ENCODE measurements around the gene STX8. TPM values are rescaled to one million over a fixed set of nuclear protein-coding genes. Genes with fewer than 3 reads are reported as not detected.

Gene STX8
- polyA plus RNA-seq, 1 experiment: 103 TPM

- H3K27ac ChIP-seq (ENCODE audit: low read depth, low read length): no peak overlapping the region
- no peak for TF ChIP-seq CTCF (IDR thresholded peaks at IDR 0.05; ENCODE audit: low read depth, low read length)
- no peak overlapping the region for H3K4me3 ChIP-seq (ENCODE audit: low read depth, low read length)
- no peak for DNase-seq (ENCODE audit: low read depth, low spot score)
- ChIA-PET POLR2A (no interaction called here), CTCF (no interaction called here)
- no peaks in the 10 kb centered on the region for H3K27me3 ChIP-seq (ENCODE audit: control insufficient read depth, insufficient read depth, low read length)
- H3K9me3 ChIP-seq (ENCODE audit: control insufficient read depth, insufficient read depth, low read length): peaks cover 2% of the 10 kb centered on the region; the same call in 1 of the 2 replicates
These were observed 353.8 kb downstream of the STX8 start for GRCh38 chr17:9221922-9222180.

- H3K4me3 ChIP-seq (ENCODE audit: low read depth, low read length): no peak overlapping the region
- H3K27ac ChIP-seq (ENCODE audit: low read depth, low read length): no peak overlapping the region
- no peak for DNase-seq (ENCODE audit: low read depth, low spot score)
- H3K27me3 ChIP-seq (ENCODE audit: control insufficient read depth, insufficient read depth, low read length): no peaks in the 10 kb centered on the region
- no peak for TF ChIP-seq CTCF (IDR thresholded peaks at IDR 0.05; ENCODE audit: low read depth, low read length)
- peaks cover 7% of the 10 kb centered on the region for H3K9me3 ChIP-seq (ENCODE audit: control insufficient read depth, insufficient read depth, low read length)
- ChIA-PET CTCF (no interaction called here), POLR2A (no interaction called here)
These were observed 354.3 kb downstream of the STX8 start for GRCh38 chr17:9221147-9221921.

DNA sequence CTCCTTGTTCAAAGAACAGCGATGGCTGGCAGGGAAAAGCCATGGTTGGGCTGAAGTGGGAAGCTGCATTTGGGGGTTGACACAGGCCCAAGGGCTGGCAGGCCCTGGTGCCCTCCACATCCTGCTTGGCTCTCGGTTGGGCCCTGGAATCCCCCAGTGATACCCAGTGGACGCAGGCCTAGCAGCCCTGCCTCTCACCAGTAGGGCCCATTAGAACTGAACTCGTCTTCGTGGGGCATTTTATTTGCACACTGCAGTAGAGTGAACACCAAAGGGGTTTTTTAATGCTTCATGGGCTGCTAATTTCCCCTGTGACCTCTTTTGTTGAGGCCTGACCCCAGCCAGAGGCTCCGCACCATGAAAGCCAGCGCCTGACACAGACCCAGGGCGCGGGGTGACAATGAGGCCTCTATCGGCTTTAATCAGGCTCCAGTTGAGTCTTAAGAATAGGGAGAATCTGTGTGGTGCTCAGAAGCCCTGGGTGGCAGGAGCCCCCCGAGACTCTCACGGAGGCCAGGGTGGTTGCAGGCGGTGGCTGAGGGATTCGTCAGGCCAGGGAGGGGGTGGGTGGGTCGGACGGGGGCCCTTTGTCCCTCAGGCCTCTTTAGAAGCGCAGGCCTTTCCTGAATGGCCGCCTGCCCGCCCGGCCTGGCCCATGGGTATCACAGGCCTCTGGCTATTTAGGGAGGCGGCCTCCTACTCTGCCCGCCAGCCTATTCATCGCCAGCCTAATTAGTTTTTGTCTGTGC is 355.0 kb downstream of the STX8 start:
- no peak for DNase-seq (ENCODE audit: low read depth, low spot score)
- Histone ChIP-seq H3K9me3 (ENCODE audit: control insufficient read depth, insufficient read depth, low read length) (peaks cover 11% of the 10 kb centered on the region), H3K27ac (ENCODE audit: low read depth, low read length) (no peak overlapping the region), H3K4me3 (ENCODE audit: low read depth, low read length) (no peak overlapping the region), H3K27me3 (ENCODE audit: control insufficient read depth, insufficient read depth, low read length) (no peaks in the 10 kb centered on the region)
- POLR2A ChIA-PET: no interaction called here
- no peak for TF ChIP-seq CTCF (IDR thresholded peaks at IDR 0.05; ENCODE audit: low read depth, low read length)
- CTCF ChIA-PET: no interaction called here

DNA sequence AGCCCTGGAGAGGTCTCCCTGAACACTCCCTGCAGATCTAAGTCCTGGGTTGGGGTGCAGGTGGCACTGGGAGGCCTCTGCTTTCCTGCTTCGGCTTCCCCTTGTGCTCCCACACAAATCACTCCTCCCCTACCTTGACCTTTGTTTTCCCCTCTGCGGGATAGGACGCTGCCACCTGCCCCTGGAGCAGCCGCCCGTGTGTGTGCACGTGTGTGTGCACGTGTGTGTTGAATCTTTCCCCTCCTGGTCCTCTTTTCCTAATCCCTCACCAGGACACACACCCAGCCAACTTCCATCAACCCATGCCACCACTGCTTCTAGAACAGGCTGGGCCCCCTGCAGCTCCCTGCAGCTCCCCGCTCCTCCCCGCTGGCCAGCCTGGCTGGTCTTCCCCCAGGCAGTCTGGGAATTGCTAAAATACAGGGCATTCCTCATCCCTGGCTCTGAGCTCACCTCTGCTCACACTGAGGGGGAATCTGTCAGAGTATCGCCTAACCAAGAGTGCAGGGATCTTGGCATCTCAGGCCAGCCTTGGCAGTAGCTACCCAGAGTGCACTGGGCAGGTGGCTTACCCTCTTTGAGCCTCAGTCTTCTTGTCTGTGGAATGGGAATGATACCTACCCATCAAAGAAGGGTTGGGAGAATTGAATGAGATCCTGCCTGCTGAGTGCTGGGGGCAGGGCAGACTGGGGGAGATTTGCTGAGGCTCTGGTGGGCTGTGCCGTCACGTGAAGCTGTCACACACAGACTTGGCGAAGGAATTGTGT is 355.8 kb downstream of the STX8 start:
- no peak for TF ChIP-seq CTCF (IDR thresholded peaks at IDR 0.05; ENCODE audit: low read depth, low read length)
- ChIA-PET CTCF (no interaction called here), POLR2A (no interaction called here)

GRCh38 chr17:9218911-9219310 is 356.7 kb downstream of the STX8 start:
- ChIA-PET CTCF (no interaction called here), POLR2A (no interaction called here)

More for the DNA sequence above, 355.8 kb downstream of the STX8 start:
- H3K9me3 ChIP-seq (ENCODE audit: control insufficient read depth, insufficient read depth, low read length): peaks cover 11% of the 10 kb centered on the region
- H3K4me3 ChIP-seq (ENCODE audit: low read depth, low read length): no peak overlapping the region
- H3K27me3 ChIP-seq (ENCODE audit: control insufficient read depth, insufficient read depth, low read length): no peaks in the 10 kb centered on the region
- no peak overlapping the region for H3K27ac ChIP-seq (ENCODE audit: low read depth, low read length)
- no peak for DNase-seq (ENCODE audit: low read depth, low spot score)

More at GRCh38 chr17:9218911-9219310, 356.7 kb downstream of the STX8 start:
- Histone ChIP-seq H3K27ac (ENCODE audit: low read depth, low read length) (no peak overlapping the region), H3K4me3 (ENCODE audit: low read depth, low read length) (no peak overlapping the region), H3K9me3 (ENCODE audit: control insufficient read depth, insufficient read depth, low read length) (peaks cover 11% of the 10 kb centered on the region), H3K27me3 (ENCODE audit: control insufficient read depth, insufficient read depth, low read length) (no peaks in the 10 kb centered on the region)
- TF ChIP-seq CTCF (IDR thresholded peaks at IDR 0.05; ENCODE audit: low read depth, low read length): no peak
- DNase-seq (ENCODE audit: low read depth, low spot score): no peak
